ENCODE measurements around the gene LEKR1. TPM values are rescaled to one million over a fixed set of nuclear protein-coding genes. Genes with fewer than 3 reads are reported as not detected.

Gene LEKR1
- total and polyA plus RNA-seq, 9 of the 15 experiments (the other 6 are each of a cell fraction or from before 2014, with no cell fraction given), result 0.76 to 1.8 (median 1.2) TPM

- TF ChIP-seq SAFB2 (IDR thresholded peaks at IDR 0.05; ENCODE audit: borderline replicate concordance, low read depth, low read length, severe bottlenecking) (no peak), HNRNPL (IDR thresholded peaks at IDR 0.05; ENCODE audit: low read depth, low read length) (no peak), ZNF347 (CRISPR knock-in tag; IDR thresholded peaks at IDR 0.05; ENCODE audit: low read depth) (no peak), EP400 (IDR thresholded peaks at IDR 0.05) (no peak), SIX5 (IDR thresholded peaks at IDR 0.05; ENCODE audit: borderline replicate concordance in 1 of 2, insufficient read depth in 1 of 2, low read depth in 1 of 2, low read length in 2 of 2) (no peak), PCBP2 (IDR thresholded peaks at IDR 0.05; ENCODE audit: low read depth, low read length, poor library complexity, severe bottlenecking) (no peak)
These were observed 62.0 kb downstream of the LEKR1 start (continued) for GRCh38 chr3:156888176-156888575.

DNA sequence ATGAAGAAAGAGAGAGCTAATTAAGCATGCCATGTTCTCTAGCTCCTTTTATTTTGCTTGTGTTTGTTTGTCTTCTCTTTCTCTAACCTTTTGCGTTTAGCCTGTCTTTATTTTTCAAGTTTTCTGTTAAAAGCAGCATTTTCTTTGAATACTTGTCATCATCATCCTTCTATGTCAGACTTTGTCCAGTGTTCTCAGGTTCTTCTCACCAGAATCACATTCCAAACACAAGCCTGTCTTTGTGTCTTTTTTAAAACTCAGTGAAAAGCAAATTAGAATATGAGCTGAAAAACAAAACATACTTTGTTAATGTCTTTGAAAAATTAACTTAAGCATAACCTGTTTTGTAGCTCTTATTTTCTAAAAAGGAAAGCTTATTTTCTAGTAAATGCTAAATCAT lies 62.4 kb downstream of the LEKR1 start:
- TF ChIP-seq MYC (IDR thresholded peaks at IDR 0.05; ENCODE audit: low read depth, low read length) (no peak), MYC (CRISPR knock-in tag; IDR thresholded peaks at IDR 0.05; ENCODE audit: borderline replicate concordance, low read depth) (no peak)
- no peak for ATAC-seq

More for the DNA sequence above, 62.4 kb downstream of the LEKR1 start:
- BruUV-seq (replicated peaks), result no TSS peak
- H4K20me1 ChIP-seq (replicated peaks; ENCODE audit: control insufficient read depth, insufficient read depth, low read length), result no peaks in the 10 kb centered on the region
- no peaks in the 10 kb centered on the region for H3K9me1 ChIP-seq (ENCODE audit: control insufficient read depth, insufficient read depth, low read length)
- H3K79me2 ChIP-seq (ENCODE audit: control insufficient read depth, insufficient read depth, low read length), result no peaks in the 10 kb centered on the region
- 10% methylated on average over 1 of the region's 1 CpG for WGBS (ENCODE audit: insufficient coverage, low coverage, missing lambda C conversion rate)
- H3K36me3 ChIP-seq (ENCODE audit: control insufficient read depth, insufficient read depth, low read length), result no peaks in the 10 kb centered on the region
- no peak overlapping the region for H3K27ac ChIP-seq (ENCODE audit: extremely low read depth, low read depth, low read length)
- DNase-seq (ENCODE audit: extremely low read depth in 1 of 4, low spot score in 3 of 4) (no peak), FAIRE-seq (peak; percentile 19)
- intact Hi-C loops (cut with micrococcal nuclease) (no loop called here), in situ Hi-C loops (cut with MboI) (no loop called here)
- POLR2A ChIA-PET, result no interaction called here
- H3K27me3 ChIP-seq (ENCODE audit: control insufficient read depth in 2 of 2, insufficient read depth in 2 of 2, low read length in 2 of 2), result no peaks in the 10 kb centered on the region
- CTCF ChIA-PET (ENCODE audit: low intra/inter-chr PET ratio), result no interaction called here
- H3K9ac ChIP-seq (ENCODE audit: insufficient read depth in 1 of 2, low read depth in 2 of 2, low read length in 2 of 2), result no peak overlapping the region
- no peak overlapping the region for H3K4me2 ChIP-seq (ENCODE audit: insufficient read depth, low read length)
- no peak overlapping the region for H3K4me3 ChIP-seq
- H3K9me3 ChIP-seq (replicated peaks; ENCODE audit: control insufficient read depth, insufficient read depth, low read depth, low read length), result no peaks in the 10 kb centered on the region
- no peak overlapping the region for H2AFZ ChIP-seq (ENCODE audit: low read depth, low read length)
- H3K4me1 ChIP-seq (replicated peaks in 1 of 2; ENCODE audit: control insufficient read depth in 2 of 2, insufficient read depth in 2 of 2, low read length in 2 of 2), result no peaks in the 10 kb centered on the region; a peak in 1 of 5 replicates

Data from K562 (cell line).